PFSK-1 (cell line): Measurements from ENCODE around the gene ITGB6.

Experiments used
- FOXP2 ChIP-seq: optimal IDR thresholded peaks from 2 replicates; pipeline ENCODE3; 2011; ENCODE audit warnings: borderline replicate concordance, control low read depth, inconsistent platforms; ENCODE audit not compliant: insufficient read depth; ENCODE audit errors: extremely low read length, extremely low read depth
- SIN3A ChIP-seq: IDR thresholded peaks from 2 replicates; pipeline ENCODE4 v1.6.1; 2012; ENCODE audit warnings: mild to moderate bottlenecking, low read length, moderate library complexity, borderline replicate concordance; ENCODE audit not compliant: insufficient read depth
- TAF1 ChIP-seq: IDR thresholded peaks from 2 replicates; pipeline ENCODE4 v1.6.1; 2012; ENCODE audit warnings: low read length, control low read depth, borderline replicate concordance; ENCODE audit not compliant: insufficient read depth
- TF ChIP-seq, protein P1 (sequence below), 2 experiments: IDR thresholded peaks; 2 replicates each; pipeline versions ENCODE4 v1.6.1 to v1.8.0; 2011 to 2012; ENCODE audit warnings: low read depth in 2 of 2, low read length in 2 of 2, control low read depth in 1 of 2, inconsistent platforms in 1 of 2, mild to moderate bottlenecking in 1 of 2, moderate library complexity in 1 of 2; ENCODE audit not compliant: insufficient read depth in 1 of 2

GRCh38 chr2:160124571-160124970 is 75.5 kb downstream of the ITGB6 start:
- TF ChIP-seq SIN3A (no peak), TAF1 (no peak), FOXP2 (no peak)
- TF ChIP-seq, protein P1, sequence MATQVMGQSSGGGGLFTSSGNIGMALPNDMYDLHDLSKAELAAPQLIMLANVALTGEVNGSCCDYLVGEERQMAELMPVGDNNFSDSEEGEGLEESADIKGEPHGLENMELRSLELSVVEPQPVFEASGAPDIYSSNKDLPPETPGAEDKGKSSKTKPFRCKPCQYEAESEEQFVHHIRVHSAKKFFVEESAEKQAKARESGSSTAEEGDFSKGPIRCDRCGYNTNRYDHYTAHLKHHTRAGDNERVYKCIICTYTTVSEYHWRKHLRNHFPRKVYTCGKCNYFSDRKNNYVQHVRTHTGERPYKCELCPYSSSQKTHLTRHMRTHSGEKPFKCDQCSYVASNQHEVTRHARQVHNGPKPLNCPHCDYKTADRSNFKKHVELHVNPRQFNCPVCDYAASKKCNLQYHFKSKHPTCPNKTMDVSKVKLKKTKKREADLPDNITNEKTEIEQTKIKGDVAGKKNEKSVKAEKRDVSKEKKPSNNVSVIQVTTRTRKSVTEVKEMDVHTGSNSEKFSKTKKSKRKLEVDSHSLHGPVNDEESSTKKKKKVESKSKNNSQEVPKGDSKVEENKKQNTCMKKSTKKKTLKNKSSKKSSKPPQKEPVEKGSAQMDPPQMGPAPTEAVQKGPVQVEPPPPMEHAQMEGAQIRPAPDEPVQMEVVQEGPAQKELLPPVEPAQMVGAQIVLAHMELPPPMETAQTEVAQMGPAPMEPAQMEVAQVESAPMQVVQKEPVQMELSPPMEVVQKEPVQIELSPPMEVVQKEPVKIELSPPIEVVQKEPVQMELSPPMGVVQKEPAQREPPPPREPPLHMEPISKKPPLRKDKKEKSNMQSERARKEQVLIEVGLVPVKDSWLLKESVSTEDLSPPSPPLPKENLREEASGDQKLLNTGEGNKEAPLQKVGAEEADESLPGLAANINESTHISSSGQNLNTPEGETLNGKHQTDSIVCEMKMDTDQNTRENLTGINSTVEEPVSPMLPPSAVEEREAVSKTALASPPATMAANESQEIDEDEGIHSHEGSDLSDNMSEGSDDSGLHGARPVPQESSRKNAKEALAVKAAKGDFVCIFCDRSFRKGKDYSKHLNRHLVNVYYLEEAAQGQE (IDR thresholded peaks at IDR 0.05; ENCODE audit: insufficient read depth in 1 of 2, low read depth in 2 of 2, low read length in 2 of 2) = no peak
